ENCODE results near the gene PRIM1. TPM values are rescaled to one million over a fixed set of nuclear protein-coding genes. Genes with fewer than 3 reads are reported as not detected.
A peak's percentile ranks its signal among the peaks of the same experiment; 100 is the strongest.
"Not testable (repeated sequence)": the region's sequence is repeated elsewhere in the genome, so short reads cannot be mapped to it uniquely, and the experiment has no call there.

PRIM1 gene
- 10 to 100 TPM in 1 of 7 donors, 1 to 10 TPM in 6; 5.7 to 12.5 (median 7.7) TPM for total RNA-seq
- 1 to 10 TPM; 7.8 to 9.7 TPM for polyA plus RNA-seq
- long read RNA-seq, donor 1, transcript PRIM1-201 (13 exons, 1,393 nt), result major isoform, 5 of 7 reads
- long read RNA-seq, donor 1, partial matches to known transcripts, result 1 of 7 reads
- long read RNA-seq, donor 1, other reads (novel, unspliced or antisense), result 1 of 7 reads
- long read RNA-seq, donor 2, transcript PRIM1-201 (13 exons, 1,393 nt), result major isoform, 22 of 33 reads
- long read RNA-seq, donor 2, partial matches to known transcripts, result 5 of 33 reads
- long read RNA-seq, donor 2, other reads (novel, unspliced or antisense), result 5 of 33 reads
- long read RNA-seq, donor 3, partial matches to known transcripts, result 4 of 9 reads
- long read RNA-seq, donor 3, other reads (novel, unspliced or antisense), result 5 of 9 reads

- no peak for TF ChIP-seq EP300 (IDR thresholded peaks at IDR 0.05)
- TF ChIP-seq CTCF (IDR thresholded peaks at IDR 0.05), result peak in 1 of 3 donors; percentile 32
- TF ChIP-seq POLR2A (IDR thresholded peaks at IDR 0.05), result no peak
- Histone ChIP-seq H3K27ac (peak within 1 kb of the TSS in 1 of 2 donors; percentile 22), H3K36me3 (no peaks in the 10 kb centered on the region), H3K27me3 (no peaks in the 10 kb centered on the region), H3K4me1 (ENCODE audit: insufficient read depth) (no peaks in the 10 kb centered on the region), H3K4me3 (peak within 1 kb of the TSS; percentile 90), H3K9me3 (no peaks in the 10 kb centered on the region)
- intact Hi-C loops (cut with DNase I), result no loop called here
- DNase-seq, result peak; percentile 75 to 88 (median 83)
- 0 to 1% (median 0%) methylated on average over 64 of the region's 64 CpGs for WGBS, 3 donors
Observed at GRCh38 chr12:56751712-56752598, at the start of gene PRIM1. PRIM1 (minus strand) TSS chr12:56752323; CDS start chr12:56752298, 25 bp downstream.

GRCh38 chr12:56800221-56800620 is 48.1 kb upstream of the PRIM1 start:
- Histone ChIP-seq H3K27ac (no peak overlapping the region), H3K4me1 (ENCODE audit: insufficient read depth) (no peaks in the 10 kb centered on the region), H3K4me3 (no peak overlapping the region), H3K36me3 (no peaks in the 10 kb centered on the region), H3K9me3 (no peaks in the 10 kb centered on the region), H3K27me3 (no peaks in the 10 kb centered on the region)
- intact Hi-C loops (cut with DNase I), result no loop called here
- TF ChIP-seq POLR2A (IDR thresholded peaks at IDR 0.05) (no peak), CTCF (IDR thresholded peaks at IDR 0.05) (no peak), EP300 (IDR thresholded peaks at IDR 0.05) (no peak)
- DNase-seq, result no peak

GRCh38 chr12:56799345-56799744 is 47.2 kb upstream of the PRIM1 start:
- H3K27ac ChIP-seq; DNase-seq; H3K36me3 ChIP-seq; H3K4me3 ChIP-seq; intact Hi-C loops (cut with DNase I); H3K27me3 ChIP-seq; H3K4me1 ChIP-seq (ENCODE audit: insufficient read depth); H3K9me3 ChIP-seq: not testable (repeated sequence)
- WGBS, 3 donors, result 82 to 89% (median 83%) methylated on average over 6 of the region's 6 CpGs

GRCh38 chr12:56795791-56796190 is 43.7 kb upstream of the PRIM1 start:
- DNase-seq; H3K4me1 ChIP-seq (ENCODE audit: insufficient read depth); H3K36me3 ChIP-seq; intact Hi-C loops (cut with DNase I); H3K4me3 ChIP-seq; H3K27ac ChIP-seq; H3K9me3 ChIP-seq; H3K27me3 ChIP-seq: not testable (repeated sequence)
- WGBS, 3 donors, result 95 to 96% (median 95%) methylated on average over 11 to 25 of the region's 27 CpGs

GRCh38 chr12:56795046-56795562 is 43.0 kb upstream of the PRIM1 start:
- DNase-seq; H3K9me3 ChIP-seq; H3K4me3 ChIP-seq; intact Hi-C loops (cut with DNase I); H3K27ac ChIP-seq; H3K27me3 ChIP-seq; H3K4me1 ChIP-seq (ENCODE audit: insufficient read depth); H3K36me3 ChIP-seq: not testable (repeated sequence)
- 50 to 60% (median 59%) methylated on average over 12 to 13 of the region's 13 CpGs for WGBS, 3 donors

GRCh38 chr12:56793124-56793523 is 41.0 kb upstream of the PRIM1 start:
- H3K36me3 ChIP-seq; DNase-seq; H3K4me1 ChIP-seq (ENCODE audit: insufficient read depth); H3K9me3 ChIP-seq; H3K27me3 ChIP-seq; H3K4me3 ChIP-seq; H3K27ac ChIP-seq; intact Hi-C loops (cut with DNase I): not testable (repeated sequence)
- WGBS, 3 donors, result 92 to 94% (median 94%) methylated on average over 7 of the region's 7 CpGs
